ENCODE measurements around the gene PHF14. TPM values are rescaled to one million over a fixed set of nuclear protein-coding genes. Genes with fewer than 3 reads are reported as not detected.

PHF14 gene, protein sequence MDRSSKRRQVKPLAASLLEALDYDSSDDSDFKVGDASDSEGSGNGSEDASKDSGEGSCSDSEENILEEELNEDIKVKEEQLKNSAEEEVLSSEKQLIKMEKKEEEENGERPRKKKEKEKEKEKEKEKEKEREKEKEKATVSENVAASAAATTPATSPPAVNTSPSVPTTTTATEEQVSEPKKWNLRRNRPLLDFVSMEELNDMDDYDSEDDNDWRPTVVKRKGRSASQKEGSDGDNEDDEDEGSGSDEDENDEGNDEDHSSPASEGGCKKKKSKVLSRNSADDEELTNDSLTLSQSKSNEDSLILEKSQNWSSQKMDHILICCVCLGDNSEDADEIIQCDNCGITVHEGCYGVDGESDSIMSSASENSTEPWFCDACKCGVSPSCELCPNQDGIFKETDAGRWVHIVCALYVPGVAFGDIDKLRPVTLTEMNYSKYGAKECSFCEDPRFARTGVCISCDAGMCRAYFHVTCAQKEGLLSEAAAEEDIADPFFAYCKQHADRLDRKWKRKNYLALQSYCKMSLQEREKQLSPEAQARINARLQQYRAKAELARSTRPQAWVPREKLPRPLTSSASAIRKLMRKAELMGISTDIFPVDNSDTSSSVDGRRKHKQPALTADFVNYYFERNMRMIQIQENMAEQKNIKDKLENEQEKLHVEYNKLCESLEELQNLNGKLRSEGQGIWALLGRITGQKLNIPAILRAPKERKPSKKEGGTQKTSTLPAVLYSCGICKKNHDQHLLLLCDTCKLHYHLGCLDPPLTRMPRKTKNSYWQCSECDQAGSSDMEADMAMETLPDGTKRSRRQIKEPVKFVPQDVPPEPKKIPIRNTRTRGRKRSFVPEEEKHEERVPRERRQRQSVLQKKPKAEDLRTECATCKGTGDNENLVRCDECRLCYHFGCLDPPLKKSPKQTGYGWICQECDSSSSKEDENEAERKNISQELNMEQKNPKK
- polyA plus RNA-seq (114 and 139 TPM in 2 replicates), polyA minus RNA-seq (389 and 423 TPM in 2 replicates)

DNA sequence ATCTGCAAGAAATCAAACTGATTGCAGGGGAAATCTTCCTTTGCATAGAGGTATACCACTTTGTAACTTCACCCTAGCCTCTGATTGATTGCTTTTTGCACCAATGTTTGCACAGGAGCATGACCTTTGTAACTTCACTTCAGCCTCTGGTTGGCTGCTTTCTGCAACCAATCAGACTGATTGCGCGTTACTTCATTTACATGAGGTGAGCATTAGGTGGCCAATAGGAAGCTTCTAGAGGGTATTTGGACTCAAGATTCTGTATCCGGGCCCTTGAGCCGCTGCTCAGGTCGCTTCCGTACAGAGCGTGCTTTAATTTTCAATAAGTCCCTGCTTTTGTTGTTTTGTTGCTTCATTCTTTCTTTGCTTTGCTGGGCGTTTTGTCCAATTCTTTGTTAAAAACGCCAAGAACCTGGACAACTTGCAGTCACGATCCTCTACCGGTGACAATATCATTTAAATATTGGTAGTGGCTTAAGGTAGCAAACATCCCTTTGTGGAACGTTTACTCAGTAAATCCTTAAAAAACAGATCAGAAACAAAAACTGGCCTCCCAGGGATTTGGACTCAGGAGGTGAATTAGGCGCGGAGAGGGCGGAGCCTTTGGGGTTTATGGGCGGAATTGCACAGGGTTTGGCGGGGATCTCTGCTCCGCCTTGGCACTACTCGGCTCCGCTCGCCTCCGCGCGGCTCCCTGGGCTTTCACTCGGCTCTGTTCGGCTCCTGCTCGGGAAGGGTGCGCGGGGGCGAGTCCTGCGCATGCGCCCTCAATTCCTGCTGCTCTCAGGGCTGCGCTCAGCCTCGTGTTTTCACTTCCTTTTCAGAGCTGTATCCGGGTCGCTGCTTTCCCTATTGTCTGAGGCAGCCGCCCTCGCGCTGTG lies at the start of gene PHF14:
Gene PHF14, plus strand, starts transcription at position 812 of the 881 bp plus-strand sequence. CDS start 452 bp downstream, outside the sequence.
- Histone ChIP-seq H3K27me3 (ENCODE audit: insufficient read depth, low read depth, low read length) (no peaks in the 10 kb centered on the region), H3K27ac (ENCODE audit: low read length) (peak within 1 kb of the TSS; percentile 93), H3F3A (ENCODE audit: insufficient read depth, low read length, poor library complexity, severe bottlenecking) (no peaks in the 10 kb centered on the region), H3K79me2 (replicated peaks; ENCODE audit: insufficient read depth, low read length) (peaks cover 42% of the 10 kb centered on the region), H3K9me3 (ENCODE audit: low read length) (no peaks in the 10 kb centered on the region), H3K36me3 (ENCODE audit: insufficient read depth, low read length) (no peaks in the 10 kb centered on the region), H2AFZ (ENCODE audit: low read depth, low read length) (peak within 1 kb of the TSS; percentile 99), H4K20me1 (ENCODE audit: insufficient read depth) (no peaks in the 10 kb centered on the region), H3K9ac (ENCODE audit: low read length) (peak within 1 kb of the TSS; percentile 95), H3K9me2 (ENCODE audit: insufficient read depth, low read length) (no peaks in the 10 kb centered on the region), H3K4me2 (ENCODE audit: low read length) (peak within 1 kb of the TSS; percentile 62), H3K4me3 (ENCODE audit: low read length) (peak within 1 kb of the TSS; percentile 84)
- TF ChIP-seq, protein P1, sequence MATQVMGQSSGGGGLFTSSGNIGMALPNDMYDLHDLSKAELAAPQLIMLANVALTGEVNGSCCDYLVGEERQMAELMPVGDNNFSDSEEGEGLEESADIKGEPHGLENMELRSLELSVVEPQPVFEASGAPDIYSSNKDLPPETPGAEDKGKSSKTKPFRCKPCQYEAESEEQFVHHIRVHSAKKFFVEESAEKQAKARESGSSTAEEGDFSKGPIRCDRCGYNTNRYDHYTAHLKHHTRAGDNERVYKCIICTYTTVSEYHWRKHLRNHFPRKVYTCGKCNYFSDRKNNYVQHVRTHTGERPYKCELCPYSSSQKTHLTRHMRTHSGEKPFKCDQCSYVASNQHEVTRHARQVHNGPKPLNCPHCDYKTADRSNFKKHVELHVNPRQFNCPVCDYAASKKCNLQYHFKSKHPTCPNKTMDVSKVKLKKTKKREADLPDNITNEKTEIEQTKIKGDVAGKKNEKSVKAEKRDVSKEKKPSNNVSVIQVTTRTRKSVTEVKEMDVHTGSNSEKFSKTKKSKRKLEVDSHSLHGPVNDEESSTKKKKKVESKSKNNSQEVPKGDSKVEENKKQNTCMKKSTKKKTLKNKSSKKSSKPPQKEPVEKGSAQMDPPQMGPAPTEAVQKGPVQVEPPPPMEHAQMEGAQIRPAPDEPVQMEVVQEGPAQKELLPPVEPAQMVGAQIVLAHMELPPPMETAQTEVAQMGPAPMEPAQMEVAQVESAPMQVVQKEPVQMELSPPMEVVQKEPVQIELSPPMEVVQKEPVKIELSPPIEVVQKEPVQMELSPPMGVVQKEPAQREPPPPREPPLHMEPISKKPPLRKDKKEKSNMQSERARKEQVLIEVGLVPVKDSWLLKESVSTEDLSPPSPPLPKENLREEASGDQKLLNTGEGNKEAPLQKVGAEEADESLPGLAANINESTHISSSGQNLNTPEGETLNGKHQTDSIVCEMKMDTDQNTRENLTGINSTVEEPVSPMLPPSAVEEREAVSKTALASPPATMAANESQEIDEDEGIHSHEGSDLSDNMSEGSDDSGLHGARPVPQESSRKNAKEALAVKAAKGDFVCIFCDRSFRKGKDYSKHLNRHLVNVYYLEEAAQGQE (IDR thresholded peaks at IDR 0.05; ENCODE audit: borderline replicate concordance) = peak; percentile 90
- TF ChIP-seq RAD21 (conservative IDR thresholded peaks at IDR 0.05) (peak; percentile 5), EZH2 (IDR thresholded peaks at IDR 0.05; ENCODE audit: borderline replicate concordance, insufficient read depth, low read length, poor library complexity, severe bottlenecking) (no peak), POLR2AphosphoS5 (IDR thresholded peaks at IDR 0.05) (peak; percentile 93), MXI1 (conservative IDR thresholded peaks at IDR 0.05; ENCODE audit: poor library complexity, severe bottlenecking) (peak; percentile 90), TAF1 (IDR thresholded peaks at IDR 0.05; ENCODE audit: low read depth) (peak; percentile 77)
- TF ChIP-seq, protein P2, sequence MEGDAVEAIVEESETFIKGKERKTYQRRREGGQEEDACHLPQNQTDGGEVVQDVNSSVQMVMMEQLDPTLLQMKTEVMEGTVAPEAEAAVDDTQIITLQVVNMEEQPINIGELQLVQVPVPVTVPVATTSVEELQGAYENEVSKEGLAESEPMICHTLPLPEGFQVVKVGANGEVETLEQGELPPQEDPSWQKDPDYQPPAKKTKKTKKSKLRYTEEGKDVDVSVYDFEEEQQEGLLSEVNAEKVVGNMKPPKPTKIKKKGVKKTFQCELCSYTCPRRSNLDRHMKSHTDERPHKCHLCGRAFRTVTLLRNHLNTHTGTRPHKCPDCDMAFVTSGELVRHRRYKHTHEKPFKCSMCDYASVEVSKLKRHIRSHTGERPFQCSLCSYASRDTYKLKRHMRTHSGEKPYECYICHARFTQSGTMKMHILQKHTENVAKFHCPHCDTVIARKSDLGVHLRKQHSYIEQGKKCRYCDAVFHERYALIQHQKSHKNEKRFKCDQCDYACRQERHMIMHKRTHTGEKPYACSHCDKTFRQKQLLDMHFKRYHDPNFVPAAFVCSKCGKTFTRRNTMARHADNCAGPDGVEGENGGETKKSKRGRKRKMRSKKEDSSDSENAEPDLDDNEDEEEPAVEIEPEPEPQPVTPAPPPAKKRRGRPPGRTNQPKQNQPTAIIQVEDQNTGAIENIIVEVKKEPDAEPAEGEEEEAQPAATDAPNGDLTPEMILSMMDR (IDR thresholded peaks at IDR 0.05; ENCODE audit: poor library complexity, severe bottlenecking) = no peak

- Histone ChIP-seq H3K4me2 (ENCODE audit: low read length) (no peak overlapping the region), H3K9me2 (ENCODE audit: insufficient read depth, low read length) (no peaks in the 10 kb centered on the region), H3K27ac (ENCODE audit: low read length) (no peak overlapping the region), H3K36me3 (ENCODE audit: insufficient read depth, low read length) (no peaks in the 10 kb centered on the region), H4K20me1 (ENCODE audit: insufficient read depth) (no peaks in the 10 kb centered on the region), H3K27me3 (ENCODE audit: insufficient read depth, low read depth, low read length) (no peaks in the 10 kb centered on the region), H2AFZ (ENCODE audit: low read depth, low read length) (no peak overlapping the region), H3K4me3 (ENCODE audit: low read length) (no peak overlapping the region), H3K9me3 (ENCODE audit: low read length) (no peaks in the 10 kb centered on the region), H3F3A (ENCODE audit: insufficient read depth, low read length, poor library complexity, severe bottlenecking) (no peaks in the 10 kb centered on the region), H3K79me2 (replicated peaks; ENCODE audit: insufficient read depth, low read length) (no peaks in the 10 kb centered on the region), H3K9ac (ENCODE audit: low read length) (no peak overlapping the region)
- TF ChIP-seq, protein P2 (IDR thresholded peaks at IDR 0.05; ENCODE audit: poor library complexity, severe bottlenecking) = no peak
- no peak for TF ChIP-seq SMC3 (conservative IDR thresholded peaks at IDR 0.05; ENCODE audit: poor library complexity)
- TF ChIP-seq RAD21 (conservative IDR thresholded peaks at IDR 0.05) = no peak
- TF ChIP-seq POLR2AphosphoS5 (IDR thresholded peaks at IDR 0.05) = no peak
- no peak for TF ChIP-seq EZH2 (IDR thresholded peaks at IDR 0.05; ENCODE audit: borderline replicate concordance, insufficient read depth, low read length, poor library complexity, severe bottlenecking)
- no peak for TF ChIP-seq TAF1 (IDR thresholded peaks at IDR 0.05; ENCODE audit: low read depth)
- TF ChIP-seq MXI1 (conservative IDR thresholded peaks at IDR 0.05; ENCODE audit: poor library complexity, severe bottlenecking) = no peak
- TF ChIP-seq, protein P1 (IDR thresholded peaks at IDR 0.05; ENCODE audit: borderline replicate concordance) = no peak
- no peak for TF ChIP-seq EP300 (conservative IDR thresholded peaks at IDR 0.05; ENCODE audit: poor library complexity, severe bottlenecking)
Observed at GRCh38 chr7:10924370-10924769, 49.3 kb upstream of the PHF14 start.
